Measurements from ENCODE around the gene ITPRIPL2.
A peak's percentile ranks its signal among the peaks of the same experiment; 100 is the strongest.

The ITPRIPL2 gene

DNA sequence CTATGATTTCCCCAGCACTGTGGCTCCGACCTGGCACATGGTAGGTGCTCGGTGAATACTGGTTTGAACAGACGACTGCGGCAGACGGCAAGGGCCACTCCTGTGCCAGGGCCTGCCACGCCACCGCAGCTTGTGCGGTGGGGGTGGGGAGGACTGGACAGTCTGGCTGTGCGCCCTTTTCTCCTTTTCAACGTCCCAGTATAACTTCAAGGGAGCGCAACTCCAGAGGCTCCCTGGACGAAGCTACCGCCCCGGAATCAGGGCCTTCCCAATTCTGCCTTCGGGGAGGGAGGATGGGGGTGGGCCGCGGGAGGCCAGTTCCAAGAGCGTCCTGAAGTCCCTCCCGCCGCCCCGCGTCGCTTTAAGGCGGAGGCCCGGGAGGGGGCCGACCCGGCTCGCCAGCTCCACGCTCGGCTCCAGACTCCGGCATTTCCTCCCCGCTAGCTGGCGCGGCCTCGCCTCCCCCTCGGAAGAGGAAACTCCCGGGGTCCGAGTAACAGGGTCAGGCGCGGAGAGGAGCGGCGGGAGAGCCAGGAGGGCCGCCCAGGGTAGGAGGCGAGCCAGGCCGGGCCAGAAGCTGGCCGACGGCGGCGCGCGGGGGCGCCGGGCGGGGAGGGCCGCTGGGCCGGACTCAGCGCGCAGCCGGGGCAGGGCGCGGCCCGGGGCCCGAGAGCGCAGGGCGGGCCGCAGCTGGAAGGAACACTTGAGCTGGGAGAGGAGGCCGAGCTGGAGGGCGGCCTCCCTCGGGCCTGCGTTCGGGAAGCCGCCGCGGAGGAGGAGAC lies at the start of gene ITPRIPL2:
TSS of gene ITPRIPL2 (plus strand) at position 388 of the 782 bp plus-strand sequence. CDS start 498 bp downstream, outside the sequence.
- DNase-seq, result peak; percentile 9

DNA sequence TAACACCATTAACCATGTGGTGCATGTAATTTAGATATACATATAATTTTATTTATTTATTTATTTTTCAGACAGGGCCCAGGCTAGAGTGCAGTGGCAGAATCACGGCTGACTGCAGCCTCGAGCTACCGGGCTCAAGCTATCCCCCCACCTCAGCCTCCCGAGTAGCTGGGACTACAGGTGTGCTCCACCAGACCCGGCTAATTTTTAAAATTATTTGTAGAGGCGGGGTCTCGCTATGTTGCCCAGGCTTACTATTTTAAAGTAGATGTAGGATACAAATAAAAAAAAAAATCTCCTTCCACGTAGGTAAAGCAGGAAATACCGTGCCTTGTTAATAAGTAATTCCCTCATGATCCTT lies 46.8 kb upstream of the ITPRIPL2 start:
- DNase-seq, result no peak

DNA sequence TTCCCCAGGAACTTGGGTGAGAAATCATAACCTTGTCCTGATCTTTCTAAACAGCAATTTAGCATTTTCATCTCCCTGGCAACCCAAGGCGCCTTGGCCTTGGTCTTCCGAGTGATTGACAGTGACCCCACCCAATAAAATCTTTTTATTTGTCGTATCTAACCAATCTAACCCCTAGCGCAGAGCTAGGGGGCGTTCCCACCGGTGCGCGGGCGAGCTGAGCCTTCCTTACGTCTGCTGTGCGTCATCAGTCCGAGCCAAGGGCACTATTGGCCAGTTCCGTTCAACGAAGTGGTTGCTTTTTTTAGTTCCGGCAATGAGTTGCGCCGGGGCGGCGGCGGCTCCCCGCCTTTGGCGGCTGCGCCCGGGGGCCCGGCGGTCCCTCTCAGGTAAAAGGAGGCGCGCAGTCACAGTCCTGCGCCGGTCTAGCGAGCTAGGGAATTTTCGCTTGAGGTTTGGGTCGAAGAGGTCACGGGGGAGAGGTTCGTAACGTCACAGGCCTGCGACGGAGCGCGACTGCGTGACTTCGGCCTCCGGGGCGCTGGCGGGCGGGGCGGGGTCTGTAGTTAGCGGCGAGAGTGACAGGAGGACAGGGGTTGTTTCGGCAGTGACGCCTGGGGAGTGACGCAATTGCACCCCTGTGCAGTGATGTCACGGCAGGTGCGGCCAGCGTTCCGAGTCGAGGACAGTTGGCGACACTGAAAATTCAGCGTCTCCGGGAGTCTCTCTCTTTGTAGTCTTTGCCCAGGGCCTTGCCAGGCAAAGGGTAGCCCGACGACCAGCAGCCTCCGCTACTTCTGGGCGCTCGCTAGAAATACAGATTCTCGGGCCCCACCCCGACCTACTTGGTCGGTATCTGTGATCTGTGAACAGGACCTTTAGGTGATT lies 46.2 kb upstream of the ITPRIPL2 start, which contains the start of gene COQ7:
TSS of gene COQ7 (plus strand) at position 266 of the 888 bp plus-strand sequence. CDS start at position 317, 51 bp downstream.
- DNase-seq, result peak; percentile 99

DNA sequence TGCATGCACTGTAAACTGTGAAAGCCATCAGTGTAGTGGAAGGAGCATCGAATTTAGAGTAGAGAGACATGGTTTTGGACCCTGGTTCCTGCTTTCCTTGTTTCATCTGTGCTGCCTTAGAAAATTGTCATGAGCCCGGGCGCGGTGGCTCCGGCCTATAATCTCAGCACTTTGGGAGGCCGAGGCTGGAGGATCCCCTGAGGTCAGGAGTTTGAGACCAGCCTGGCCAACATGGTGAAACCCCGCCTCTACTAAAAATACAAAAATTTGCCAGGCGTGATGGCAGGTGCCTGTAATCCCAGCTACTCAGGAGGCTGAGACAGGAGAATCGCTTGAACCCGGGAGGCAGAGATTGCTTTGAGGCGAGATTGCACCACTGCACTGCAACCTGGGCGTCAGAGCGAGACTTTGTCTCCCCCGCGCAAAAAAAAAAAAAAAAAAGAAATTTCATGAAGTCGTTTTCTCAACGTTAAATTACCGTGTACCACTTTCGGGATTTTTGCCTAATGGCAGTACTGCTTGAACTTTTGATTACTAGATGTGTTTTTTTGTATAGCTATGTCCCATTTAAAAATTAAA lies 45.4 kb upstream of the ITPRIPL2 start:
- no peak for DNase-seq

DNA sequence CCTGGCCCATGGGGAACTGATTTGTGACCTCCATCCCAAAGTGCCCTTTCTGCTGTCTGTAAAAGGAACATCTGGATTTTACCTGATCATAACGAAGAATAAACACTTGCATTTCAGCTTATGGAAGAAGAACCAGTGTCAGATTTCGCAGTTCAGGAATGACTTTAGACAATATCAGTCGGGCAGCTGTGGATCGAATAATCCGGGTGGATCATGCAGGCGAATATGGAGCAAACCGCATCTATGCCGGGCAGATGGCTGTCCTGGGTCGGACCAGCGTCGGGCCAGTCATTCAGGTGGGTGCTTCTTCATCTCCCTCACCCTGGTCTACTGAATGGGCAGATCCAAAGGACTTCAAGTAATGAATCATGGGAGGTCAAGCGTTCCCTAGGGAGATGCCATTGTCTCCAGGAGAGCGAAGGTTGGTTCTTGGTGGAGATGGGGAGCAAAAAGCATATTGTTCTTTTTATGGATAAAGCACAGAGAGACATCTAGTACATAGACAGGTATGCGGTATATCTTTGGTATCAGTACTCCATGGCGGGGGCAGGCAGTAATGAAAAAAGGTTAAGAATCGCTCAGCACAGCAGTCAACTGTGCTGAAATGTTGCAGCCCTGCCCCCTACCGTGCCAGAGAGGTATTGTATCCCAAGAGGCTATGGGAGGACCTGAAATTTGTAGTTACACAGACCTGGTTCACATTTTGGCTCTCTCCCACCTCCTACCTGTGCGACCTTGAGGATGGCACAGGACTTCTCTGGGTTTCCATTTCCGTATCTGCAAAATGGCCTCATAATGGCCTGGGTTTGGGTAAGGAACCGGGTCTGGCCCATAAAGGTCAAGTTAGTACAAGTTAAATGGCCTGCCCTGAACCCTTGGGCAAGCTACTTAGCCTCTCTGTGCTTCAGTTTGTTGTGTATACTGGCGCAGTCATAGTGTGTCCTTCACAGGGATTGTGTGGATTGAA lies 41.7 kb upstream of the ITPRIPL2 start:
- peak; percentile 56 for DNase-seq

DNA sequence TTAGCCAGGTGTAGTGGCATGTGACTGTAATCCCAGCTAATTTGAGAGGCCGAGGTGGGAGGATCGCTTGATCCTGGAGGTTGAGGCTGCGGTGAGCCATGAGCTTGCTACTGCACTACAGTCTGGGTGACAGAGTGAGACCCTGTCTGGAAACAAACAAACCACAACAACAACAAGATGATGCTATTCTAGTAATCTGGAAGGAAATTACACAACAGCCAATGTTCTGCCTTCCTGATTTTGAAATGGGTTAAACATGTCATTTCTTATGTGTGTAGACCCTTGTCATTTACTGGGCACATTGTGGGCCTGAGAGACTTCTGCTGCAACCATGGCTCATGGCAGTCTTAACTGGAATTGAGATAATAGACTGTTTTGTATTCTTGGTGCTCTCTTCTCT lies 40.4 kb upstream of the ITPRIPL2 start:
- DNase-seq, result no peak

DNA sequence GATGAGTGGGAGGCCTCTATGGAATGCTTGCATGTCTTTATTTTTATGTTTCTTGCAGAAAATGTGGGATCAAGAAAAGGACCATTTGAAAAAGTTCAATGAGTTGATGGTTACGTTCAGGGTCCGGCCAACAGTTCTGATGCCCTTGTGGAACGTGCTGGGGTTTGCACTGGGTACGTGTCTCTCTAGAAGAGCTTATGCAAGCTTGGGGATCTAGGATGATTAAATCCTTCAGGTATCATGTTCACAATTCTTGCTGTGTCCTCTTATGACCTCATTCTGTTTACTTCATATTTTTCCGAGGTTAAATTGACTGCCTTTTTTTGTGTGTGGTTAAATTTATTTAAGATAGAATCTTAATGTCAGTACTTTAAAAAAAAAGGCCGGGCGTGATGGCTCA lies 39.9 kb upstream of the ITPRIPL2 start:
- no peak for DNase-seq

DNA sequence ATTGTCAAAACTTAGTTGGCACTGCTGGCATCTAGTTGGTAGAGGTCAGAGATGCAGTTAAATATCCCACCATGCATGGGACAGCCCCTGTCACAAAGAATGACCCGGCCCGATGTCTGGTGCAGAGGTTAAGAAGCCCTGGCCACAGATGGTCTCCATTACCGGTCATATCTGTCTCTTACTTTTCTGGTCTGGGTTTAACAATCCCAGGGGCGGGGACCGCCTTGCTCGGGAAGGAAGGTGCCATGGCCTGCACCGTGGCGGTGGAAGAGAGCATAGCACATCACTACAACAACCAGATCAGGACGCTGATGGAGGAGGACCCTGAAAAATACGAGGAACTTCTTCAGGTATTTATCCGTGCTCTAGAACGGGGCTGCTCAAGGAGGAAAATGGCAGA lies 38.3 kb upstream of the ITPRIPL2 start:
- DNase-seq, result no peak

DNA sequence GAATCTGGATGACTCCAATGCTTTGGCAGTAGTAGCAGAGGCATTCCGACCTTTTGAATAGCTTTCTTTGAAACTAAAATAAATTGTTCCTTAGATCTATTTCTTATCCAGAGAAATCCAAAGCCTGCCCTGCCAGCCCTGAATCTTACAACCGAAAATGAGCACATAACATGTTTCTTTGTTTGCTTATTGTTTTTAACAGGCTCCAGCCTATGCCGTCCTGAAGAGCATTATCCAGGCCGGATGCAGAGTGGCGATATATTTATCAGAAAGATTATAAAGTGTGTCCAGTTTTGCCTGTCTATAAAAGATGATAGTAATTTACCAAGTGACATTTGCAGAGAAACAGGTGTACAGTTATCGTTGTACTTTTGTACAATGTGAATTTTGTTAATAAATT lies 35.9 kb upstream of the ITPRIPL2 start:
- no peak for DNase-seq

DNA sequence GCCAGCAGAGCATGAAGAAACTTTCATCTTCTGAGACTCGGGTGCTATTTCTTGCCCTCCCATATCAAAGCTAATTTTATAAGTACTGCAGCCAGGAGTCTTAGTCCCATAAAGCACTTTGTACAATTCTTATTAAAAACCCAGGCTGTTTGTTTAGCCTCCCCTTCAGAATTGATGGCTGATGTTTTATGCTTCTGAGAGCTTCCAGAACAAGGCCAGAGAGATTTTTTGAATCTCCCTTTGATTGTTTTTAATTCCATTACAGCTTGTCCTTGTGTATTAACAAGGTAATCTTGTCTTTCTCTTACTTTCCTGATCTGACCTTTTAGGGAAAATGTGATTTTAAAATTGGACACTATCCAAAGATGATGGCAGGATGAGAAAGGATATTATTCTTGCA lies 30.1 kb upstream of the ITPRIPL2 start:
- DNase-seq, result no peak

DNA sequence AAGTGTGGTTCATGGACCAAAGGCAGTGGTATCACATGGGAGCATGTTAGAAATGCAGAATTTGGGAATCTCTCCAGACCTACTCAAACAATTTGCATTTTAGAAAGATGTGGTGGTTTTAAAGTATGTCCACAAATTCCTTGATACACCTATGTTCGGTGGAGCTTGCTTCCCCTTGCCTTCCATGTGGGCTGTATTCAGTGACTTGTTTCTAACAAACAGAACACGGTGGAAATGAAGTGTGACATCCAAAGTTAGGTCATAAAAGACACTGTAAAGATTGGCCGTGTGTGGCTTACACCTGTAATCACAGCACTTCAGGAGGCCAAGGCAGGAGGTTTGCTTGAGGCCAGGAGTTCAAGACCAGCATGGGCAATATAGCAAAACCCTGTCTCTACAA lies 29.6 kb upstream of the ITPRIPL2 start:
- DNase-seq, result no peak

DNA sequence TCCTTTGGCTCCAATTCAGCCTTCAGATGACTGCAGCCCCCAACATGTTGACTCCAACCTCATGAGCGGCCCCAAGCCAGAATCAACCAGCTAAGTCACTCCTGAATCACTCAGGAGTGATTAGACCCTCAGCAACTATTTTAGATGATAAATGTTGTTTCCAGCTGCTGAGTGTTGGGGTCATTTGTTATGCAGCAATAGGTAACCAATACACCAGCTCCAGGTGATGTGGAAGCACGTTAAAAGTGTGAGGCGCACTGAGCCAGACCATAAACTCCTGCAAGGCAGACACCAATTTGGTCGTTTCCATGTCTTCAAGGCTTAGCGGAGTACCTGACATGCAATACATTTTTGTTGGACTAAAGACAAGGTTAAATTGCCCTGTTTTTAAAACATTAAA lies 28.9 kb upstream of the ITPRIPL2 start:
- DNase-seq, result no peak

DNA sequence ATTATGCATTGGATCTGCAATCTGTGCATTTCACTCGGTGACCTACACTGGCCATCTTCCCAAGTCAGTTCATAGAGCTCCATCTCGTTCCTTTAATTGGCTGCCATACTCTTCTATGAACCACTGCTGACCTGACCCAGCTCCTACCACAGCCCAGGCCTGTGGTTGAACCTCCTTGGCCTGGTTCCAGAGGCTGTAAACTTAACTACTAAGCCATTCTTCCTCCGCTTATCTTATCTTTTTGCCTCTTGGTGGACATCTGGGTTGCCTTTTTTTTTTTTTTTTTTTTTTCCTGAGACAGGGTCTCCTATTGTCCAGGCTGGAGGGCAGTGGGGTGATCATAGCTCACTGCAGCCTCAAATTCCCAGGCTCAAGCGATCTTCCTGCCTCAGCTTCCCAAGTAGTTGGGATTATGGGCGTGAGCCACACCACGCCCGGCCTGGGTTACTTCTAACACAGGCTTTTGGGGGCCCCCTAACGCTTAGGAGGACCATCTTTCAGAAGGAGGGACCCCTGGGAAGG lies 28.0 kb upstream of the ITPRIPL2 start:
- no peak for DNase-seq

DNA sequence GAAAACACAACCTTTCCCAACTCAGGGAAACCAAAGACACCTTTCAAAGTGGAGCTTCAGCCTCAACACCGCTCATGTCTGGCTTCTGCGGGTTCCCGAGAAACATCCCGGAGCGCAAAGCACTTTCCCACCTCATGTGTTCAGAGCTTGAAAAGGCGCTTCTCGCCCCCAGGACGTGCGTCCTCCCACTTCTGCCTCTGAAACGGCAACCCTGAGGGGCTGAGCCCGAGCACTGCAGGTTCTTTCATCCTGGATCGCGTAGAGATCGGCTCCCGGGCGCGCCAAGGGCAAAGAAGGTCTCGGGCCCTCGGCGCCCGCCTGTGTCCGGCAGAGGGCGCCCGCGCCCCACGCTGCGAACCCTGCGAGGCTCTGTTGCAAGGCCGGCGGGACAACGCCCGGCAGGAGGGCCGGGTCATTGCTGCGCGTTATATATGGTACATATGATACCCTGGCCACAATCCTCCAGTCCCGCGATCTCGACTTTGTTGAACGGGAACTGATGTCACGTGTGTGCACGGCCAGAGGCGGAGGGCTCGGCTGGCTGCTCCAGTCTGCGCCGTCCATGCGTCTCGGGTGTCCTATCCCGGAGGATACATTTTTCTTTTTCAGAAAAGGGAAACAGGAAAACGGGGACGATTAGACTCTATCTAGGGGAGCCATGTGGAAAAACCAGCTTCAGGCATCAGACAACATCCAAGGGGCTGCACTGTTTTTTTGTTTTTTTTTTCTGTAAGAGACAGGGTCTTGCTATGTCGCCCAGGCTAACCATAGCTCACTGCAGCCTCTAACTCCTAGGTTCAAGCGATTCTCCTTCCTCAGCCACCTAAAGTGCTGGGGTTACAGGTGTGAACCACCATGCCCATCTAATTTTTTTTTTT lies 27.2 kb upstream of the ITPRIPL2 start:
- peak; percentile 81 for DNase-seq

DNA sequence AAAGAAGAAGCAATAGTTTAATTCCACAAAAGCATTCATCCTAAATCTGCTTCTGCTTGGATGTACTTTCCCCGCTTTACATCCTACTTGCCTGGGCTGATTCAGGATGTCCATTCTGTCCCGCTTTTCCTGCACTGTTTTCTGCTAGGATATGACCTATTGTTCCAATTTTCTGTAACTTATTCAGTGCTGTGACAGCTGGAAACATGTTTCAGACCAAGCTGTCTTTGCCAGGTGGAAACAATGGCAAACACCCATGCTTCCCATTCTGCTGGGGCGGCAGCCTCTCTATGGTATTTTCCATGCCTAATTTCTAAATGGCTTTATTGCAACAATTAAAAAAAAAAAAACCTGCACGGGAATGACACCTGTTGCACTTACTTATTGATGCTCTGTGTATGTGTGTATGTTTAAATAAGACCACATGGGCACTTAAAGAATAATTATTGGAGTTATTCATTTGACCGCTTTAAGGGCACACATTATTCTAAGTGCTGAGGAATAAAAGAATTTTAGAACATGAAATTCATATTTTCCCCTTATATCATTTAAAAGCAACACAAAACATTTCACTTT lies 25.3 kb upstream of the ITPRIPL2 start:
- DNase-seq, result no peak

DNA sequence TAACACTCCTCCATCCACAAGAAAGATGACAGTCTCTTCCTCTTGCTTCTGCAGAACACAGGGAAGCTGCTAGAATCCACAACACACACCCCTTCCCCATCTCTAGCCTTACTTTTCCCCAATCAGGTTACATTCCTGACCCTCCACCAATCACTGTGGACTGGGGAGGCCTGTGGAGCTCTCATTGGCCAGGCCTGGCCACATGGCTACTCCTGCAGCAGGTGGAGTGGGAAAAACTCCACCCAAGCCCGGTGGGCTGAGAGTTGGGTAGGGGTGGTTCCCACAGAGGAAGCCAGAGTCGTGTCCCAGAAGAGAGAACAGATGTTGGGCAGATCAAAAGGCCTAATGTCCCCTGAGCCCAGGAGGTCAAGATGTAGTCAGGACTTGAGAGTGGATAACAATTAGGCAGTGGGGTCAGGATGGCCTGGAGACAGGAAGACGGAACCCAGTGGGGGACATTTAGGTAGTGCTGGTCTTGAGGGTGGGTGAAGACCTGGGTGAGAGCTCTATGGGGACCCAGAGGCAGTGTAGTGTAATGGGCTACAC lies 24.3 kb upstream of the ITPRIPL2 start:
- no peak for DNase-seq

DNA sequence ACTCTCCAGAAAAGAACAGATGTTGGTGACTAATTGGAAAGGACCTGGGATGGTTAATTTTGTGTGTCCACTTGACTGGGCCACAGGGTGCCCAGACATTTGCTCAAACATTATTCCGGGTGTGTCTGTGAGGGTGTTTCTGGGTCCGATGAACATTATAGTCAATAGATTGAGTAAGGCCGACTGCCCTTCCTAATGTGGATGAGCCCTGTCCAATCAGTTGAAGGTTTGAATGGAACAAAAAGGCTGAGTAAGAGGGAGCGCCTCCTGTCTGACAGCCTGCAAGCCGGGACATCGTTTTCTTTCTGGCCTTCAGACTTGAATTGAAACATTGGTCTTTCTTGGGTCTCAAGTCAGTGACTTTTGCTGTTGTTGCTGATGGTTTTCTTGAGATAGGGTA lies 22.8 kb upstream of the ITPRIPL2 start:
- no peak for DNase-seq

DNA sequence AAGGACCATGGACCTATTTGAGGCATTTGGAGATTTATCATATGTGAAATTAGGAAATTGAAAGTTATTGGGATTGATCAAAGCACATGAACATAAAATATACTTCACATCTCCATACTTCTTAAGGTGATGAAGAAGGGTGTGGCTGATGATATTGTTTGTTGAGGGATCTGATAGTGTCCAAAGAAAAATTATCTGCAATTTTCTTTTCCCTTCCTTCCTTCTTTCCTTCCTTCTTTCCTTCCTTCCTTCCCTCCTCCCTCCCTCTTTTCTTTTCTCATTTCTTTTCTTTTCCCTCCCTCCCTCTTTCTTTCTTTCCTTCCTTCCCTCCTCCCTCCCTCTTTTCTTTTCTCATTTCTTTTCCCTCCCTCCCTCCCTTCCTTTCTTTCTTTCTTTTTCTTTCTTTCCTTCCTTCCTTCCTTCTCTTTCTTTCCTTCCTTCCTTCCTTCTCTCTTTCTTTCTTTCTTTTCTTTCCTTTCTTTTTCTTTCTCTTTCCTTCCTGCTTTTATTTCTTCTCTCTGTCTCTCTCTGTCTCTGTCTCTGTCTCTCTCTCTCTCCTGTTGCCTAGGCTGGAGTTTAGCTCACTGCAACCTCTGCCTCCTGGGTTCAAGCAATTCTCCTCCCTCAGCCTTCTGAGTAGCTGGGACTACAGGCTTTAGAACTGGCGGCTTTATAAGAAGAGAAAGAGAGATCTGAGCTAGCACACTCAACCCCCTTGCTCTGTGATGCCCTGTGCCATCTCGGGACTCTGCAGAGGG lies 20.9 kb upstream of the ITPRIPL2 start:
- DNase-seq, result no peak

Data from stimulated activated CD4-positive, alpha-beta T cell treated with anti-CD3 and anti-CD28 coated beads, Interleukin-4, amount 100 ng/mL, for 1 hour (primary cell).